HepG2 (cell line): ENCODE measurements around the gene C16orf90. TPM values are rescaled to one million over a fixed set of nuclear protein-coding genes. Genes with fewer than 3 reads are reported as not detected.

Experiments
- CBX1 ChIP-seq: IDR thresholded peaks from one replicate; pipeline ENCODE4 v1.6.1; 2016; ENCODE audit warnings: antibody characterized with exemption, low read depth
- CBX2 ChIP-seq, 2 experiments: fragments of 200-600 bp in 1 of 2; sonication (generic); formaldehyde crosslinking in 1 of 2; IDR thresholded peaks; 2 replicates each; pipeline versions ENCODE4 v1.7.0 to v1.8.1; 2018 to 2022; ENCODE audit warnings: low read depth in 2 of 2, low read length in 1 of 2, mild to moderate bottlenecking in 1 of 2, missing genetic modification reagents in 1 of 2
- FUBP1 ChIP-seq: sonication (generic); formaldehyde crosslinking; IDR thresholded peaks from 2 replicates; pipeline ENCODE4 v1.5.1; 2020; ENCODE audit warnings: missing genetic modification reagents, mild to moderate bottlenecking, borderline replicate concordance
- HBP1 ChIP-seq: IDR thresholded peaks from 2 replicates; pipeline ENCODE4 v1.6.1; 2016; ENCODE audit warnings: low read depth, control low read depth
- HDAC6 ChIP-seq: fragments of 200-600 bp; sonication (generic); IDR thresholded peaks from 2 replicates; pipeline ENCODE4 v1.7.0; 2017; ENCODE audit warnings: mild to moderate bottlenecking, antibody characterized with exemption, low read length, low read depth
- HOXA7 ChIP-seq: sonication (generic); formaldehyde crosslinking; IDR thresholded peaks from 2 replicates; pipeline ENCODE4 v1.8.1; 2022; ENCODE audit warnings: mild to moderate bottlenecking, missing genetic modification reagents, moderate library complexity
- MAF1 ChIP-seq: sonication (generic); formaldehyde crosslinking; IDR thresholded peaks from 2 replicates; pipeline ENCODE4 v1.5.0; 2020; ENCODE audit warnings: missing genetic modification reagents, borderline replicate concordance
- NFE2L1 ChIP-seq: sonication (generic); formaldehyde crosslinking; IDR thresholded peaks from 2 replicates; pipeline ENCODE4 v1.4.0; 2020; ENCODE audit warnings: missing genetic modification reagents, mild to moderate bottlenecking, borderline replicate concordance
- NFE2L2 ChIP-seq: fragments of 150-350 bp; IDR thresholded peaks from 2 replicates; pipeline ENCODE4 v1.6.1; 2014; ENCODE audit warnings: low read length
- NFKB2 ChIP-seq: sonication (generic); formaldehyde crosslinking; IDR thresholded peaks from 2 replicates; pipeline ENCODE4 v1.4.0; 2020; ENCODE audit warnings: missing genetic modification reagents, borderline replicate concordance
- NR1H2 ChIP-seq: sonication (generic); formaldehyde crosslinking; IDR thresholded peaks from 2 replicates; pipeline ENCODE4 v1.8.1; 2022; ENCODE audit warnings: low read depth, missing genetic modification reagents, borderline replicate concordance
- PHF21A ChIP-seq: sonication (generic); formaldehyde crosslinking; IDR thresholded peaks from 2 replicates; pipeline ENCODE4 v1.5.0; 2020; ENCODE audit warnings: mild to moderate bottlenecking, missing genetic modification reagents
- RAD51 ChIP-seq: fragments of 450-650 bp; IDR thresholded peaks from 2 replicates; pipeline ENCODE4 v1.6.1; 2016; ENCODE audit warnings: borderline replicate concordance
- RARG ChIP-seq: sonication (generic); formaldehyde crosslinking; IDR thresholded peaks from 2 replicates; pipeline ENCODE4 v1.4.0; 2020; ENCODE audit warnings: low read depth, mild to moderate bottlenecking, missing genetic modification reagents
- RFXANK ChIP-seq: IDR thresholded peaks from 2 replicates; pipeline ENCODE4 v1.6.1; 2016
- SNRNP70 ChIP-seq: fragments of 200-400 bp; formaldehyde crosslinking; IDR thresholded peaks from 2 replicates; pipeline ENCODE4 v1.6.1; 2017; ENCODE audit warnings: mild to moderate bottlenecking, low read depth, low read length, moderate library complexity
- SOX6 ChIP-seq, 2 experiments: fragments of 450-650 bp in 1 of 2; sonication (generic) in 1 of 2; formaldehyde crosslinking in 1 of 2; IDR thresholded peaks; 2 replicates each; pipeline versions ENCODE4 v1.4.0 to v1.6.1; 2017 to 2020; ENCODE audit warnings: antibody characterized with exemption in 1 of 2, mild to moderate bottlenecking in 1 of 2, missing genetic modification reagents in 1 of 2
- ZFP1 ChIP-seq: IDR thresholded peaks from 2 replicates; pipeline ENCODE4 v1.6.1; 2016
- ZKSCAN1 ChIP-seq: fragments of 150-350 bp; IDR thresholded peaks from 2 replicates; pipeline ENCODE4 v1.6.1; 2014; ENCODE audit warnings: low read length
- ZNF33A ChIP-seq: sonication (generic); formaldehyde crosslinking; IDR thresholded peaks from 2 replicates; pipeline ENCODE4 v1.5.1; 2020; ENCODE audit warnings: missing genetic modification reagents, mild to moderate bottlenecking, moderate library complexity, borderline replicate concordance
- ZNF354B ChIP-seq: sonication (generic); formaldehyde crosslinking; IDR thresholded peaks from 2 replicates; pipeline ENCODE4 v1.8.0; 2022; ENCODE audit warnings: mild to moderate bottlenecking, missing genetic modification reagents
- ZNF513 ChIP-seq: sonication (generic); formaldehyde crosslinking; conservative IDR thresholded peaks from 2 replicates; pipeline ENCODE4 v1.5.0; 2020; ENCODE audit warnings: missing genetic modification reagents
- ZSCAN21 ChIP-seq: sonication (generic); formaldehyde crosslinking; IDR thresholded peaks from 2 replicates; pipeline ENCODE4 v1.8.0; 2022; ENCODE audit warnings: mild to moderate bottlenecking, missing genetic modification reagents, moderate library complexity, borderline replicate concordance
- polyA plus RNA-seq, 8 experiments: library from polyadenylated mRNA; depleted of rRNA in 3 of 8; stranded (reverse) in 7 of 8; unstranded in 1 of 8; fragments of >200 nt; fragmentation: Illumina TruSeq in 4 of 8; extraction: Trizol in 4 of 8; gene quantifications; 2 replicates each; pipeline versions ENCODE4 v1.2.1 to v1.2.3, GENCODE V29; 2011 to 2016; ENCODE audit warnings: low read depth in 4 of 8, missing spikeins in 1 of 8, mixed read lengths in 1 of 8; ENCODE audit not compliant: insufficient read depth in 1 of 8
- total RNA-seq, 5 experiments: library from RNA; depleted of rRNA; stranded (reverse); fragments of >200 nt; fragmentation: Illumina TruSeq; extraction: Trizol; gene quantifications; 2 replicates each; pipeline ENCODE4 v1.2.3, GENCODE V29; 2016; ENCODE audit warnings: low read depth in 1 of 5

The C16orf90 gene
- total and polyA plus RNA-seq, 2 of the 13 experiments (the other 11 are each of a cell fraction or from before 2014, with no cell fraction given): not detected

- no peak for TF ChIP-seq MAF1 (CRISPR knock-in tag)
- TF ChIP-seq HDAC6: no peak
- TF ChIP-seq RARG: no peak
- TF ChIP-seq RFXANK (CRISPR knock-in tag): no peak
- TF ChIP-seq NFKB2 (CRISPR knock-in tag): peak; percentile 75; the same call in 1 of the 2 replicates
- TF ChIP-seq HBP1 (CRISPR knock-in tag): no peak
- TF ChIP-seq CBX2 (IDR thresholded peaks at IDR 0.05; ENCODE audit: low read depth, low read length): no peak
- no peak for TF ChIP-seq CBX2 (CRISPR knock-in tag; IDR thresholded peaks at IDR 0.05; ENCODE audit: low read depth)
- no peak for TF ChIP-seq PHF21A (CRISPR knock-in tag)
- TF ChIP-seq HOXA7 (CRISPR knock-in tag): no peak
- TF ChIP-seq ZSCAN21 (CRISPR knock-in tag): peak; percentile 18; the same call in 1 of the 2 replicates
- no peak for TF ChIP-seq ZKSCAN1
- TF ChIP-seq FUBP1: no peak
- peak; percentile 61; the same call in 1 of the 2 replicates for TF ChIP-seq ZNF33A (CRISPR knock-in tag)
- no peak for TF ChIP-seq SNRNP70
- no peak for TF ChIP-seq NFE2L1
- peak; percentile 86; the same call in 1 of the 2 replicates for TF ChIP-seq ZNF354B
- no peak for TF ChIP-seq ZNF513 (CRISPR knock-in tag)
- TF ChIP-seq ZFP1 (CRISPR knock-in tag): no peak
- TF ChIP-seq CBX1: peak; percentile 62
- TF ChIP-seq SOX6 (IDR thresholded peaks at IDR 0.05): no peak
- TF ChIP-seq SOX6 (CRISPR knock-in tag; IDR thresholded peaks at IDR 0.05): peak; percentile 51
- TF ChIP-seq RAD51: no peak
- no peak for TF ChIP-seq NR1H2 (CRISPR knock-in tag)
- no peak for TF ChIP-seq NFE2L2
These were observed 37.6 kb downstream of the C16orf90 start (continued) for GRCh38 chr16:3457434-3458252.
